Breast epithelium (tissue), 4 donors: Measurements from ENCODE around the gene CD4. TPM values are rescaled to one million over a fixed set of nuclear protein-coding genes. Genes with fewer than 3 reads are reported as not detected.
A peak's percentile ranks its signal among the peaks of the same experiment; 100 is the strongest.

Experiments
- DNase-seq, 2 donors: peaks; one replicate each; pipeline ENCODE4 v3.0.0-alpha.2; 2019; ENCODE audit warnings: low spot score in 2 of 2
- H3K27ac ChIP-seq, 2 donors: fragments of 200-600 bp; sonication (generic) in 1 of 2; one replicate each; pipeline ENCODE4 v1.5.1; 2016 to 2019; ENCODE audit warnings: mild to moderate bottlenecking in 1 of 2
- H3K27me3 ChIP-seq, 2 donors: fragments of 200-600 bp; sonication (generic) in 1 of 2; one replicate each; pipeline versions ENCODE4 v1.5.1 to v1.6.0; 2017 to 2019; ENCODE audit warnings: control low read depth in 1 of 2, mild to moderate bottlenecking in 1 of 2
- H3K36me3 ChIP-seq: fragments of 200-600 bp; one replicate; pipeline ENCODE4 v1.5.1; 2019
- H3K4me1 ChIP-seq, 2 donors: fragments of 200-600 bp; sonication (generic); one replicate each; pipeline ENCODE4 v1.5.1; 2016 to 2019; ENCODE audit warnings: control low read depth in 1 of 2
- H3K4me3 ChIP-seq, 3 donors: fragments of 200-600 bp; sonication (generic); 1 replicate in 2 of 3; 2 replicates in 1 of 3; pipeline ENCODE4 v1.5.1; 2016 to 2019; ENCODE audit warnings: mild to moderate bottlenecking in 3 of 3, moderate library complexity in 2 of 3
- H3K9me3 ChIP-seq, 2 donors: fragments of 200-600 bp; sonication (generic) in 1 of 2; one replicate each; pipeline ENCODE4 v1.5.1; 2016 to 2019; ENCODE audit warnings: control low read depth in 1 of 2
- POLR2A ChIP-seq: fragments of 450-650 bp; IDR thresholded peaks from one replicate; pipeline ENCODE4 v1.6.1; 2016; ENCODE audit warnings: antibody characterized with exemption, mild to moderate bottlenecking, moderate library complexity
- POLR2AphosphoS5 ChIP-seq, 3 donors: sonication (generic); formaldehyde crosslinking; IDR thresholded peaks; one replicate each; pipeline ENCODE4 v1.6.1; 2017; ENCODE audit warnings: antibody characterized with exemption in 3 of 3
- intact Hi-C: fragments of 100-400 bp; cut with DNase I; formaldehyde crosslinking; loops from one replicate; pipeline ENCODE4 v1.15.1; 2023; ENCODE audit warnings: low total_unique reads
- total RNA-seq, 3 donors: library from RNA; depleted of rRNA; stranded (reverse); fragments of >200 nt; gene quantifications; one replicate each; pipeline ENCODE4 v1.1.0, GENCODE V29; 2016
- TF ChIP-seq, protein P1 (sequence below), 3 donors: fragments of 450-650 bp; IDR thresholded peaks; one replicate each; pipeline ENCODE4 v1.5.1; 2016 to 2017; ENCODE audit warnings: antibody characterized with exemption in 3 of 3, mild to moderate bottlenecking in 3 of 3, moderate library complexity in 3 of 3

CD4 gene
- total RNA-seq, 3 donors from 2014 or later: 5.9 to 29.0 (median 11.0) TPM

DNA sequence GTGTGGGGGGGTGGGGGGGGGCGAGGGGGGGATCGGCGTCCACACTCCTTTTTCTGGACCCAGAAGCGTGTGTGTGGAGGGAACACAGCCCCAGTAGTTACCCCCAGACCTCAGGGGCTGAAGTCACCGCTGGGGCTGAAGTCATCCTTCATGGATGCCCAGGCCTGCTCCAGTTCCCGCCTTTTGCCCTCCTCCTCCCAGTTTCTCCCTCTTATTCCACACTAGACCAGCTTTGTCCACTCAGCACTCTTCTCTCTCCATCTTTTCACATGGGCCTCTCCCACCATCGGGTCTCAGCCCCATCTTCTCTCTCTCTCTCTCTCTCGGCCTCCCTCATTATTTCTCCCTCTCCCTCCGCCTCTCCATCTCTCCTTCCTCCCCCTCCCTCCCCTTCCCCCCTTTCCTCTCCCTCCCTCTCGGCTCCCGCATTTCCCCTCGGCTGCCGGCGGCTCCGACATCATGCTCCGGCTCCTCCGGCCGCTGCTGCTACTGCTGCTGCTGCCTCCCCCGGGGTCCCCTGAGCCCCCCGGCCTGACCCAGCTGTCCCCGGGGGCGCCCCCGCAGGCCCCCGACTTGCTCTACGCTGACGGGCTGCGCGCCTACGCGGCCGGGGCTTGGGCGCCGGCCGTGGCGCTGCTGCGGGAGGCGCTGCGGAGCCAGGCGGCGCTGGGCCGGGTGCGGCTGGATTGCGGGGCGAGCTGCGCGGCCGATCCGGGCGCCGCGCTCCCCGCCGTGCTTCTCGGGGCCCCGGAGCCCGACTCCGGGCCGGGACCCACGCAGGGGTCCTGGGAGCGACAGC lies 38.9 kb downstream of the CD4 start, which contains the start of gene P3H3:
Gene P3H3 (plus strand): TSS at position 426 of the 799 bp plus-strand sequence. CDS start 34 bp downstream, at position 460.
- H3K9me3 ChIP-seq: no peaks in the 10 kb centered on the region
- no peaks in the 10 kb centered on the region for H3K36me3 ChIP-seq
- no peak for TF ChIP-seq POLR2A
- TF ChIP-seq POLR2AphosphoS5 (IDR thresholded peaks at IDR 0.05): no peak
- TF ChIP-seq, protein P1, sequence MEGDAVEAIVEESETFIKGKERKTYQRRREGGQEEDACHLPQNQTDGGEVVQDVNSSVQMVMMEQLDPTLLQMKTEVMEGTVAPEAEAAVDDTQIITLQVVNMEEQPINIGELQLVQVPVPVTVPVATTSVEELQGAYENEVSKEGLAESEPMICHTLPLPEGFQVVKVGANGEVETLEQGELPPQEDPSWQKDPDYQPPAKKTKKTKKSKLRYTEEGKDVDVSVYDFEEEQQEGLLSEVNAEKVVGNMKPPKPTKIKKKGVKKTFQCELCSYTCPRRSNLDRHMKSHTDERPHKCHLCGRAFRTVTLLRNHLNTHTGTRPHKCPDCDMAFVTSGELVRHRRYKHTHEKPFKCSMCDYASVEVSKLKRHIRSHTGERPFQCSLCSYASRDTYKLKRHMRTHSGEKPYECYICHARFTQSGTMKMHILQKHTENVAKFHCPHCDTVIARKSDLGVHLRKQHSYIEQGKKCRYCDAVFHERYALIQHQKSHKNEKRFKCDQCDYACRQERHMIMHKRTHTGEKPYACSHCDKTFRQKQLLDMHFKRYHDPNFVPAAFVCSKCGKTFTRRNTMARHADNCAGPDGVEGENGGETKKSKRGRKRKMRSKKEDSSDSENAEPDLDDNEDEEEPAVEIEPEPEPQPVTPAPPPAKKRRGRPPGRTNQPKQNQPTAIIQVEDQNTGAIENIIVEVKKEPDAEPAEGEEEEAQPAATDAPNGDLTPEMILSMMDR (IDR thresholded peaks at IDR 0.05): no peak
- peaks cover 5 to 12% of the 10 kb centered on the region in 2 donors for H3K27me3 ChIP-seq
- peaks cover 0 to 14% of the 10 kb centered on the region in 2 donors for H3K4me1 ChIP-seq
- intact Hi-C loops: loop anchor here (10.0 kb wide), 1 partner anchor 213 kb away; no protein-coding TSS in a partner anchor
- DNase-seq: no peak
- peak within 1 kb of the TSS; percentile 62 to 88 (median 84) for H3K4me3 ChIP-seq
- H3K27ac ChIP-seq: peak within 1 kb of the TSS; percentile 76 to 89

DNA sequence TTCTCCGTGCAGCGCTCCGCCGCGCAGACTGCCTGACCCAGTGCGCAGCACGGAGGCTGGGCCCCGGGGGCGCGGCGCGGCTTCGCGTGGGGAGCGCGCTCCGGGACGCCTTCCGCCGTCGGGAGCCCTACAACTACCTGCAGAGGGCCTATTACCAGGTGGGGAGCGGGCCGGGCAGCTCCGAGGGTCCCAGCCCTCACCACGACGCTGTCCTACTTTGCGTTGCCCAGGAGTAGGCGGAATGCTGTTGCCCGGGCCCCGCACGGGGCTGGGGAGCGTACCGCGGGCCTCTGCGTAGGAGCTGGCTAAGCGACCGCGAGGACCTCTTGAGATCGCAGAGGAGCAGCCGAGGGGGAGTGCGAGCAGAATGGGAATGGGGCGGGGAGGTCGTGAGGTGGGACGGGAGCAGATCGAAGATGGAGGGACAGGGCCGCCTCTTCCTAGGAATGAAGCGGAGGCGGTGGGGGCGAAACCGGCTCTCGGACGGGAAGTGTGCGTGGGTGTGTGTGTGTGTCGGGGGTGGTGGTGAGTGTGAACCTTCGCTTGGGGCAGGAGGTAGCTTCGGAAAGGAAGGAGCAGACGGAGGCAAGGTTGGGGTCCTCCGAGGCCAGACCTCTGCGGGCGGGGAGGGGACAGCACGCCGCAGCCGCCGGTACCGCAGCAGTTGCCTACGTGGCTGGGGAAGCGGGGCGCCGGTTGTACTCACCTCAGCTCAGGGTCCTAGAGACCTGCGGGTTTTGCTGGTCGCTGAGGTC lies 39.6 kb downstream of the CD4 start:
- TF ChIP-seq, protein P1 (IDR thresholded peaks at IDR 0.05): no peak
- peak; percentile 34 for TF ChIP-seq POLR2A
- peak in 2 of 3 donors; percentile 4 to 50 for TF ChIP-seq POLR2AphosphoS5 (IDR thresholded peaks at IDR 0.05)
- no peaks in the 10 kb centered on the region for H3K9me3 ChIP-seq
- peaks cover 0 to 5% of the 10 kb centered on the region in 2 donors for H3K27me3 ChIP-seq
- peak overlapping the region; percentile 62 to 88 (median 84) for H3K4me3 ChIP-seq
- H3K36me3 ChIP-seq: no peaks in the 10 kb centered on the region
- intact Hi-C loops: loop anchor here (10.0 kb wide), 1 partner anchor 214 kb away; no protein-coding TSS in a partner anchor
- H3K27ac ChIP-seq: peak overlapping the region; percentile 76 to 89
- peaks cover 0 to 14% of the 10 kb centered on the region in 2 donors for H3K4me1 ChIP-seq
- DNase-seq: no peak

DNA sequence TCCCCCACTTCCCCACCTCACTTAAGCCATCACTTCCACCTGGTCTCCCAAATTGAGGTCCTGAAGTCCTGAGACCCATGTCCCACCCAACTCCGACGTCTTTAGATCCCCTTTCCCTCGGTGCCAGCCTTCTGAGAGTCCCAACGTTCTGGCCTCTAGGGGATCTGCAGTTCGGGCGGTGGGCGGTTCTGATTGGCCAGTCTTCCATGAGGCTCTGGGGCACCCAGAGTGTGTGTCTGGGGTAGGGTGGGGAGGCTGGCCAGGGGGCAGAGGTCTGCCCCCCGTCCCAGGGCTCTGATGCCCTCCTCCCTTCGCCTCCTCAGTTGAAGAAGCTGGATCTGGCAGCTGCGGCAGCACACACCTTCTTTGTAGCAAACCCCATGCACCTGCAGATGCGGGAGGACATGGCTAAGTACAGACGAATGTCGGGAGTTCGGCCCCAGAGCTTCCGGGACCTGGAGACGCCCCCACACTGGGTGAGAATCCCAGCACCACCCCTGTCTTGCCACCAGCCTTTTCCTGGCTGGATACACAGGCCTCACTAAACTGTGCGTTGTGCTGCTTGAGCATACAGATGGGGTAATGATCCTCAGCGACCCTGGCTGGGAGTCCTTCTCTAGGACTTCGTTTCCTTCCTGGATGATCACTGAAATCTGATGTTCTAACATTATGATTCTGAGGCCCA lies 40.4 kb downstream of the CD4 start:
- Histone ChIP-seq H3K27ac (peak overlapping the region; percentile 76 to 89), H3K4me1 (peaks cover 0 to 14% of the 10 kb centered on the region in 2 donors), H3K4me3 (peak overlapping the region; percentile 62 to 88 (median 84)), H3K27me3 (no peaks in the 10 kb centered on the region), H3K9me3 (no peaks in the 10 kb centered on the region), H3K36me3 (no peaks in the 10 kb centered on the region)
- TF ChIP-seq POLR2A (no peak), POLR2AphosphoS5 (IDR thresholded peaks at IDR 0.05) (no peak)
- TF ChIP-seq, protein P1 (IDR thresholded peaks at IDR 0.05): no peak
- DNase-seq: no peak
- intact Hi-C loops: loop anchor here (10.0 kb wide), 1 partner anchor 215 kb away; no protein-coding TSS in a partner anchor

DNA sequence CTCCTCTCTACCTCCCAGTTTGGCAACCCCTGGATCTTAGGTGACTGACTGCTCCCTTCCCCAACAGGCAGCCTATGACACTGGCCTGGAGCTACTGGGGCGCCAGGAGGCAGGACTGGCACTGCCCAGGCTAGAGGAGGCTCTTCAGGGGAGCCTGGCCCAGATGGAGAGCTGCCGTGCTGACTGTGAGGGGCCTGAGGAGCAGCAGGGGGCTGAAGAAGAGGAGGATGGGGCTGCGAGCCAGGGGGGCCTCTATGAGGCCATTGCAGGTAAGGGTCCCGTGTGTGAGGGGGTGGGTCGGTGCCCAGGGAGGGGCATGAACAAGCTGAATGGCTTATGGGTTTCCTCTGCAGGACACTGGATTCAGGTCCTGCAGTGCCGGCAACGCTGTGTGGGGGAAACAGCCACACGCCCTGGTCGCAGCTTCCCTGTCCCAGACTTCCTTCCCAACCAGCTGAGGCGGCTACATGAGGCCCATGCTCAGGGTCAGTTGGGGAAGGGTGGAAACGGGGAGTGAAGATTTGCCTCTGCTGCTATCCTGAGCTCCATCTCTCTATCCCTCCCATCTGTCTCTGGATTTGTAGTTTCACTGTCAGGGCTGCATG lies 41.1 kb downstream of the CD4 start:
- peak overlapping the region in 1 of 2 donors; percentile 11 for H3K27ac ChIP-seq
- H3K27me3 ChIP-seq: no peaks in the 10 kb centered on the region
- H3K9me3 ChIP-seq: no peaks in the 10 kb centered on the region
- intact Hi-C loops: no loop called here
- H3K36me3 ChIP-seq: no peaks in the 10 kb centered on the region
- TF ChIP-seq, protein P1 (IDR thresholded peaks at IDR 0.05): no peak
- TF ChIP-seq POLR2AphosphoS5 (IDR thresholded peaks at IDR 0.05) (no peak), POLR2A (no peak)
- H3K4me3 ChIP-seq: no peak overlapping the region
- DNase-seq: no peak
- H3K4me1 ChIP-seq: peaks cover 0 to 10% of the 10 kb centered on the region in 2 donors
